COR-L47 (cell line): ENCODE measurements around the gene SCAMP4.

Experiments
- DNase-seq: peaks from one replicate; lab custom pipeline; 2025; lab: John Stamatoyannopoulos, UW

SCAMP4 gene

DNA sequence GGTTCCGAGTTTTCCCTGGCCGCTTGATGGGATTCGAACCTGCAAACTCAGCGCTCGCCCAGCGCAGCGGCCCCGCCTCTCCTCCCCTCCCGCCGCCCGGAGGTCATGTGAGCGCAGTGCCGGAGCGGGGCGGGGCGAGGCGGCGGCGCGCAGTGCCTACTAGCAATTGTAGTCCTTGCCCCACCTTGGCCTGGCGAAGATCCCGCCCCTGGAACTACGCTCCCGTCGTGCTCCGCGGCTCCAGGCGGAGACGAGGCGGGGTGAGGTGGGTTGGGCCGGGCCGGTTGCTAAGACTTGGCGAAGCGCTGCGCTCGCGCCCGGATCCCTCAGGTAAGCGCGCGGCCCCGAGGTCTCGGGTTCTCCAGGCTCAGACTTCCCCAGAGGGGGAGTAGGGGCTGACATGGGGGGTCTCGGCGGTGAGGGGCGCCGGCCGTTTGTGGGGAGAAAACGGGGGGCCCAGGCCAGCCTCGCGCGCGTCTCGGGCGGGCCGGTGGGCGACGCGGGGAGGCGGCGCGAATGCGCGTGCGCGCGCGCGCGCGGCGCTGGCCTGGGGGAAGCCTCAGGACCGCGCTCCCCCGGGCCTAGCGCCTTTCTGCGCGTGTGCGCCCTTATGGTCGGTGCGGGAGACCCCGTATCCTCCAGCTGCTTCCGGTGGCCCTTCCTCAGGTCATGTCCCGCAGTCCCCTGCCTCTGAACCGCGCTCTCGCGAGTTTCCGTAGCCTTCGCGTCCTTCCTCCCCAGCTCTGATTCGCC is at the start of gene SCAMP4, which contains the start of gene ADAT3:
TSS of gene SCAMP4 (plus strand) at position 290 of the 753 bp plus-strand sequence. CDS start 9,621 bp downstream, outside the sequence.
TSS of gene ADAT3 (plus strand) at position 290 of the 753 bp plus-strand sequence. CDS start 6,649 bp downstream, outside the sequence.
- DNase-seq, result peak; percentile 99

- DNase-seq, result no peak
These were observed 49.4 kb upstream of the SCAMP4 start for GRCh38 chr19:1855828-1856255.

- DNase-seq, result no peak
These were observed 48.9 kb upstream of the SCAMP4 start for GRCh38 chr19:1856345-1856697.

DNA sequence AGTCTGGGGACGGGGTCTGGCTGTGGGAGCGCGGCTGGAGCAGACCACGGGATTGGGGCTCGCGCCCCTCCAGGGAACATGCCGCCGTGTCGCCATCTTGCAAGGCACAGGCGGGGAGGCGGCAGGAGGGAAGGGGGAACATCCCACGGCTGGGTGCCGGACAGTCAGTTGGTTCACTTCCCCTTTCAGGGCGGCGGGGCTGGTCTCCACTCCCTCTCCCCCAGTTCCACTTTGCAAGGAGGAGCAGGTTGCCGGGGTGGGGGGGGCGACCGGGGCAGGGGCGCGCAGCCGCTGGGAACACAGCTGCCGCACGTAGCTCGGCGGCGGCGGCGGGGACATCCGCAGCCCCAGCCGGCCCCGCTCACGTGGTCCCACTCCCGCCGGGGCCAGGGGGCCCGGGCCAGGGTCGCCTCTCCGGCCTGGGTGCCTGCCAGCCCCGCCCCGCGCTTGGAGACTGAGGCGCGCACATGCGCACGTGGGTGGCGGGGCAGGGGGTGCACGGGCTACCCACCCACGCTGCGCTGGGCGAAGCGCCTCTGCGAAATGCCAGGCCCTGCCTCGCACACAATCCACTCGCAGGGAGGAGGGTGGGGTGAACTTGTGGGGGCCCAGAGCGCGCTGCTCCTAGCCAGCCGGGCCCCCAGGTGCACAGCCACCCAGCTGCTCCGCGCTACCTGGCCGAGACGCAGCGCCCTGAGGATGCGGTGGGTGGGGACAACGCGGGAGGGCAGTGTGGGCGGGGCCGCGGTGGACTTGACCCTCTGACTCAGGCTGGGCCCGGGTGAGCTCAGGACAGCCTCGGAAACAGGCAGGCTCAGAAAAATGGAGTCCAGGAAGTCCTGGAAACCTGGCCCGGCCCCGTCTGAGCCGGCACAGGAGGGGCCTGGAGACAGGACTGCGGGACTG is 48.2 kb upstream of the SCAMP4 start:
- DNase-seq, result no peak

DNA sequence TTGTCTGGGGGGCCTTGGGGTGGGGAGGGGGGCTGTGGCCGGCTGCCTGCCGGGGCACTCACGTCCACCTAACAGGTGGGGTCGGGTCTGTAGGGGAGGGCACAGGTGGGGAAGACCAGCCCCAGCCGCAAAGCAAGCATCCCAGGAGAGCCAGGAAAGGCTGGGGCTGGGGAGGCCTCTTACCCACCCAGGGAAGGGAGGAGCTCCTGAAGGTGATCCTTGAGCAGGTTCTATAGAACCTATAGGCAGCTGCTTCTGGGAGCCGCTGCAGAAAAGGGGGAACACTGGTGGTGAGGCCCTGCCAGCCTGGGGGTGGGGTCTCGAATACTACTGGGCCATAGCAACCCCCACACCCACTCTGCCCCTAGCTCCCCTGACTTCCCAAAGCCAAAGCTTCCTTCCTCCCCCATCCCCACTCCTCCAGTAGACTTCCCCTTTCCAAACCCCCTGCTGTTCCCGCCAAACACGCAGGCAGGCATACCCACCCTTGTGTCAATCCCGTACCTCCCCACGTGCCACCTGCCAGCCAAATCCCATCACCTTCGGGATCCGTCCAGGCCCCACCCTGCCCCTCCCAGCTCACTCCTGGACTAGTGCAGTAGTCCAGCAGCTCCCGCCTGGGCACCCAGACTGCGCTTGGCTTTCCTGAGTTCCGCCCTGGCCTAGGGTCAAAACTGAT is 47.4 kb upstream of the SCAMP4 start:
- no peak for DNase-seq

GRCh38 chr19:1858412-1859081 is 46.7 kb upstream of the SCAMP4 start:
- no peak for DNase-seq

GRCh38 chr19:1859331-1859781 is 45.8 kb upstream of the SCAMP4 start:
- no peak for DNase-seq

DNA sequence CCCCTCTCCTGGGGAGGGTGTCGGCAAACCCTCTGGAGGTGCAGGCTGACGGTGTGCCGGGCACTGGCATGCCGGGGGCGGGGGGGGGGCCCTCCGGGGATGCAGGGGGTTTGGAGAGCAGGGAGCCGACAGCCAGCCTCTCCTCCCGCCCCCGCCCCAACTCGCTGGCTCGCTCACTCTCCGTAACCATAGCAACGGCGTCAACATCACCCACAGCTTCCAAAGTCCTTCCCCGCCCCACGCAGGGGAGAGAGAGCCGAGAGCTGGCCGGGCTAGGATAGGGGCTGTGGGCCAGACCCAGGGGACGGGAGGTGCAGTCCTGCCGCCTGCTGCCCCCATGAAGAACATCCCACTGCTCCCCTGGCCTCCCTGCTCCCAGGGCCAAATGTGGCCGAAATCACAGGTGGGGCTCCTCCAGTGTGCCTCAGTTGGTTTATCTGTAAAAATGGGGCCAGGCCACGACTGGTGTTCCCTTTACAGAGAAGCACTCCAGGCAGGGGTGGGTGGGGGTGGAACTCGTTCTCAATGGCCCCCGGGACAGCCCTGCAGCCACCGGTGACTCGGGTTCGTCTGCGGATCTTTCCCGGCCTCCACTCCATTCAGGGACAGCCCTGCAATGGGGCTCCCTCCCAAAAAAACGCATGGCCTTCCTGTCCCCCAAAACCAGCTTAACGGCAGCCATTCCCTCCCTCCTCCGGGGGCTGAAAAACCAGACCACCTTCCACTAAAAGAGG is 45.0 kb upstream of the SCAMP4 start:
- DNase-seq, result peak; percentile 78

DNA sequence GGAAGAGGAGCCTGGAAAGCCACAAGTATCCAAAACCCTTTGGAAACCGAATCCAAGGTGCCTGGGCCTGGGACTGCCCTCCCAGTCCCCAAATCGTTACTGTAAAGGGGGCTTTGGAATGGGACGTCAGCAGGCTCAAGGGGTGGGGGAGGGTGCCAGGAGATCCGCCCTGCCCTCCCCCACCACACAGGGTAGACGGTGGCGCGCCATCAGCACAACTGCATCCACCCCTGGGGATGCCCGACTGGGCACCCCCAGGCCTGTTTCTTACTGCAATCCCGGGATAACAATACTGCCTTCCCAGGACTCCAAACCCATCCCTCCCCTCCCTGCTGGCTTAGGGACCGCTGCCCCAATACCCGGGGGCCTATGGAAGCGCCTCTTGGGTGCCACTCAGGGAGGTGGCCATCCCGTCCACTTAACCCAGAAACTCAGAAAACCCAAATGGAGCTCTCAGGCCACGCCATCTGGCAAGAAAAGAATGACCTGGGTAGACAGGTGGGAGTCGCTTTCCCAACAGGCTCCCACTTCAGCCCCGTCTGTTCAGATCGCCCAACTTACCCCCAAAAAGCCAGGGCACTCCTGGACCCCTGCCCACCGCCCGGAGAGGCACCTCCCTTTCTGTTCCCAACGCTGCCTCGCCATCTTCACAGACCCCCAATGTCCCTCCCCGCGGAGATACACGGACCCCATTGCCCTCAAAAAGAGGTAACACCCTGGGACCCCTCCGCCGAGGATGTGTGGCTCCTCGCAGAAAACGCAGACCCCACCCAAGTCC is 44.2 kb upstream of the SCAMP4 start:
- no peak for DNase-seq

- DNase-seq, result no peak
These were observed 43.6 kb upstream of the SCAMP4 start for GRCh38 chr19:1861599-1862031.

DNA sequence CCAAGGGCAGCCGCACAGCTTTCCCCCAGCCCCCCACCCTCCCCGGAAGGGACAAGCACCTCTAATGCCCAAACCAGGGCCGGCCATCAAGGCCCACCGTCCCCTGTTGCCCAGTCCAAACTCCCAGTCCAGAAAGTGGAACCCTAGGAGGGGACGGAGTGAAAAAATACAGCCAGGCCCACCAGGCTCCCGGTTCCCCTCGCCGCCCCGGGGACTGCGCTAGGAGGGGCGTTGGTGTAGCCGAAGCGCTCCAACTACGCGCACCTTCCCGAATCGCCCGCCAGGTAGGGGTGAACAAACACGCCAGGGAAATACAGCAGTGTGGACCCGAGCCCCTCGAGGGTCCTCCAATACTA is 43.2 kb upstream of the SCAMP4 start:
- no peak for DNase-seq

- peak; percentile 36 for DNase-seq
These were observed 42.5 kb upstream of the SCAMP4 start for GRCh38 chr19:1862424-1863327.

GRCh38 chr19:1863328-1863637 is 41.9 kb upstream of the SCAMP4 start, which contains the start of gene KLF16:
KLF16 (minus strand) TSS chr19:1863579; CDS start chr19:1863497, 82 bp downstream.
- no peak for DNase-seq

GRCh38 chr19:1863638-1864479 is 41.3 kb upstream of the SCAMP4 start:
- peak; percentile 95 for DNase-seq

DNA sequence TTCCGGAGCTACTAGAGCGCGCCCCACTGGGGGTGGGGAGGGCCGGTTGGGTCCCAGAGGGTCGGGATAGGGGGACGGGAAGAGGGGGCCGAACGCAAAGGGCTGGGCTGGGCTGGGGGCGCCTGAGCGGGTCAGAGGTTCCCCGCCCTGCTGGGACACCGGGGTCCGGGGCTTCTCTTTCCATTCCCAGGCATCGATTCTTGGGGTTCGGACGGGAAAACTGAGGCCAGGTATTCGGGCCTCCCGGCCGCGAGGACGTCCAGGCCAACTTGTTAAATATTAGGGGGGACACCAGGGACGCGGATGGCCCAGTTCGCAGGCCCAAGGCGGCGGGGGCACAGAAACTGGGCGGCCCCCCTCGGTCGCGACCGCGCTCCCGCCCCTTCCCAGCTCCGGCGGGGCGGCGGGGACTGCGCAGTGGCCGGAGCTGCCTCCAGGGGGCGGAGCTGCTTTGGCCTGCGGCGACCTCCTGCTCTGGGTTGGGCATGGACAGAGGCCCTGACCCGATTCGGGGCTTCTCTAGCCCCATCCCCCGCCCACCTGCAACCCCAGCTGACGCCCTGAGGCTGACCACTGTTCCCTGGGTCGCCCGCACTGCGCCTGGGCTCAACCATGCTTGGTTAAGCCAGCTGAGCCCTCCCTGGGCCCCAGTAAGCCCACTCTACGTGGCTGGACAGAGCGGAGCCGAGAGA is 40.6 kb upstream of the SCAMP4 start:
- no peak for DNase-seq

GRCh38 chr19:1865172-1866010 is 39.8 kb upstream of the SCAMP4 start:
- no peak for DNase-seq
